Ishikawa (cell line): ENCODE measurements around the gene KIF6.

Experiments used
- CREB1 ChIP-seq: IDR thresholded peaks from 2 replicates; pipeline ENCODE4 v1.6.1; 2012; ENCODE audit warnings: low read depth
- FOXM1 ChIP-seq: IDR thresholded peaks from 2 replicates; pipeline ENCODE4 v1.6.1; 2012; ENCODE audit warnings: low read depth, borderline replicate concordance
- MAX ChIP-seq: IDR thresholded peaks from 2 replicates; pipeline ENCODE4 v1.6.1; 2012
- NFIC ChIP-seq: IDR thresholded peaks from 2 replicates; pipeline ENCODE4 v1.6.1; 2012
- RAD21 ChIP-seq: IDR thresholded peaks from 2 replicates; pipeline ENCODE4 v1.6.1; 2012; ENCODE audit warnings: low read depth
- REST ChIP-seq: IDR thresholded peaks from 2 replicates; pipeline ENCODE4 v1.6.1; 2012; ENCODE audit warnings: low read depth, mild to moderate bottlenecking
- TAF1 ChIP-seq: IDR thresholded peaks from 2 replicates; pipeline ENCODE4 v1.6.1; 2012; ENCODE audit warnings: low read depth, mild to moderate bottlenecking
- TEAD4 ChIP-seq: IDR thresholded peaks from 2 replicates; pipeline ENCODE4 v1.6.1; 2012
- YY1 ChIP-seq: IDR thresholded peaks from 2 replicates; pipeline ENCODE4 v1.6.1; 2012; ENCODE audit warnings: low read depth
- ZBTB7A ChIP-seq: IDR thresholded peaks from 2 replicates; pipeline ENCODE4 v1.6.1; 2012; ENCODE audit warnings: low read depth

GRCh38 chr6:39339868-39340550 is 385.2 kb downstream of the KIF6 start:
- no peak for TF ChIP-seq MAX
- TF ChIP-seq TEAD4: no peak
- TF ChIP-seq YY1: no peak
- TF ChIP-seq TAF1: no peak
- TF ChIP-seq RAD21: no peak
- TF ChIP-seq CREB1: no peak
- no peak for TF ChIP-seq FOXM1
- TF ChIP-seq NFIC: no peak
- no peak for TF ChIP-seq REST
- no peak for TF ChIP-seq ZBTB7A
